T-helper 9 cell (primary cell): Measurements from ENCODE around the gene PANK4.

Experiments used
- DNase-seq: peaks from one replicate; pipeline ENCODE4 v3.0.0-alpha.2; 2020

PANK4 gene

DNA sequence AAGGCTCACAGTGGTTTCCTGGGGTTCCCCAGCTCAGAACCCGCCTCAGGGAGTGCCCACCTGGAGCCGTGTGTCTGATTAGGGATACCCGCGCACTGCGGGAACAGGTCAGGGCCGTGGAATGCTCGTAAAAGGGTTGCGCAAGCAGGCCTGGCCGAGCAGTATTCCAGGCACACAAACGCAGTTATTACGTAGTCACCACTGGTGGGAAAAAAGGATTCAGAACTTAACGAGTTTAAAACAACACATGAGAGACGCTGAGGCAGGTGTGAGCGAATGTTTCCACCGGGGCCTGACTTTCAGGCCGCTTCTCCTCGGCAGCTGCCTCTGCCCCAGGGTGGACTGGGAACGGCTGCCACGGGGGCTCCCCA is 32.1 kb downstream of the PANK4 start:
- DNase-seq: no peak

DNA sequence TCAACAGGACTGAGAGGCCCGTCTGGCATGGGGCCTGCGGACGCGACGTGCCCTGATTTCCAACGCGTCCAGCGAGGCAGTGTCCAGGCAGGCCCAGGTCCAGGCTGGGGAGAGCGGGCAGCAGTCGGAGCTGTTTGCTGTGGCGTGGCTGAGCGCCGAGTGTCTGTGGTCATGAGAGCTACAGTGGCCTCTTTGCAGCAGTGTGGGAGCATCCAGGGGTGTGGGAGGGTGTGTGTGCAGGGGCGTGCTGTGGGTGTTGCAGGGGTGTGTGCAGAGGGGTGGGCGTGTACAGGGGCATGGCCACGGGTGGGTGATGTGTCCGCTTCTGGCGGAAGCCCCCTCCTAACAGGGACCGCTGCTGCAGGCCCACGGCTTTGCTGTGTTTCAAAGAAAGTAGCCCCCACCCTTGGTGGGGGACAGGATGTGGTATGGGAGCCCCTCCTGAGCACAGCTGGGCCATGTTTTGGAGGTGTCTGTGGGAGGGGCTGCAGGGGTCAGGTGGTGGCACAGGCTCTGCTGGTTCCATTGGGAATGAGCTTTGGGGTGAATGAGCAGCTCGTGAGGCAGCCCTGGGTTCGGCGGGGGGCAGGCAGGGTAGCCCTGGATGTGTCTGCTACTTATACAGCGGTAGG is 32.6 kb downstream of the PANK4 start:
- DNase-seq: no peak

DNA sequence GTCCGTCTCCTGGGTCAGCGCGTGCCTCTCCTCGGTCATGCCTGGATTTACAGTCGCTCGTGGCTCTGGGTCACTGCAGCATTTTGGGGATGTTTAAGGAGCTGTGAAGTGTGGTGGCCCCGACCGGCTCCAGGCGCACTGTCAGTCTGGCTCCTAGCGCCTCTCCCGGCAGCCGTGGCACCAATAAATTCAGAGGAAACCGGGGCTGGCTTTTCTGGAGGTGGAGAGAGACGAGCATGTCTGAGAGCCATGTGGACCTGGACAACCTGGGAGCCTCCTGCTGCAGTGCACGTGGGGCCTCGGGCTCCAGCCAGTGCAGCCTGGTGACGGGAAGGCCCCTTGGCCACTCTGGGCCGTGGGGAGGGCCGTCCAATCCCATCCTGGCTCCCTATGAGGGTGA is 33.2 kb downstream of the PANK4 start:
- no peak for DNase-seq

DNA sequence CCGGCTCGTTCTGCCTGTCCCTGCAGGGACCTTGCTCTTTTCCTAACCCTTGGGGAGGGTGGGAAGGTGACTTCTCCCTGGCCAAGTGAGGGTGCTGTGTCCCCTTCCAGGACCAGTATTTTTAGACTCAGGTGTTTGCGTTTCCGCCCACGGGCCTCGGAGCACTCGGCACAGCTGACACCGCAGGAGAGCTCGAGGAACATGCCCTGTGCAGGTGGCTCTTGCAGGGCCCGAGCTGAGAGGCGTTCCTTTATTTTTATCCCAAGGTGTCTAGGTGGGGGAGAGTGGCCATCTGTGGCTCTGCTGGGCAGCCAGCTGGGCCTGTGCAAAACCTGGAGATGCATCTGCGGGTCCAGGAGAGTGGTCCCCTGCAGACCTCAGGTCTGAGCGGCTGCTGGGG is 34.3 kb downstream of the PANK4 start:
- no peak for DNase-seq

DNA sequence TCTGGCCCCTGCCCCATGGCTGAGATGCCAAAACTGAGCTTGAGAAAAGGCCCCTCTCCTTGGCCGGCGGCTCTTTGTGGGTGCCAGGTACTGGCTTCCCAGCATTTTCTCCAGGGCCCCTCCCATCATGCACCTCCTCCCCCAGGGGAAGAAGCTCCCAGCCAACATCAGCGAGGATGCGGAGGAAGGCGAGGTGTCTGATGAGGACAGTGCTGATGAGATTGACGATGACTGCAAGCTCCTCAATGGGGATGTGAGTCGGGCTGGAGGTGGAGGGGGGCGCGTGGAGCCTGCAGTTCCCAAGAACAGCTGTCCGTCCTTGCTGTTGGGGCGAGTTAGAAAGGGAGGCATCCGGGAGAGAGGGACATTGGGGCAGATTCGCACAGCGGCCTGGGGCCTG is 36.8 kb downstream of the PANK4 start:
- no peak for DNase-seq

GRCh38 chr1:2488688-2489087 is 37.7 kb downstream of the PANK4 start:
- no peak for DNase-seq

GRCh38 chr1:2486558-2486957 is 39.8 kb downstream of the PANK4 start:
- DNase-seq: no peak

DNA sequence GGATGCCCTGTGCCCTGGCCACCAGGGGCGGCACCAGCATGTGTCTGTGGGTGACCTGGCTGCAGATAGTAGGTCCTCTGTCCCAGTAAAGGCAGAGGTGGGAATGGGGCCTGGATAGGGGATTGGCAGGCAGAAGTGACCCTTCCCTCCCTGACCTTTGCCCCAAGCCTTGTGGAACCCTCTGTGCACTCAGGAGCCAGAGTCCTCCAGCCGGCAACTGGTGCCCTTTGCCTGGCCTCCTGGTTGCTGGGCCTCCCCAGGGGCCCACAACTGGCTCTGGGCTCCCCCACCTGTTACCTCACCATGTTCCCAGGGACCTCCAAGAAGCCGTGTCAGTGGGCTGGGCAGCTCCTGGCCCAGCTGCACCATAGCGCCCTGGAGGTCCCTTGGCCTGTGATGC is 40.4 kb downstream of the PANK4 start:
- no peak for DNase-seq

DNA sequence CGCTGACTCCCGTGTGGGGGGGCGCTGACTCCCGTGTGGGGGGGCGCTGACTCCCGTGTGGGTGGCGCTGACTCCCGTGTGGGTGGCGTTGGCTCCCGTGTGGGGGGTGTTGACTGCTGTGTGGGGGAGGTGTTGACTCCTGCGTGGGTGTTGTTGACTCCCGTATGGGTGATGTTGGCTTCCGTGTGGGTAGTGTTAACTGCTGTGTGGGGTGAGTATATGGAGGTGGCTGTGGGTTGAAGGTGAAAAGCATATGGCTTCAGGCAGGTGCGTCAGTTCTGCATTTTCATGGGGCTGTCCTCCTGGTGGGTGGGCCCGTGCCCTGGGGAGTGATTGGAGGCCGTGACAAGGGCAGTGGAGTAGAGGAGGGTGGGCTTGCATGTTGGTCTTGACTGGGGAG is 42.4 kb downstream of the PANK4 start:
- no peak for DNase-seq

GRCh38 chr1:2483026-2483425 is 43.4 kb downstream of the PANK4 start:
- DNase-seq: no peak

- DNase-seq: no peak
Measured at GRCh38 chr1:2482588-2482987, 43.8 kb downstream of the PANK4 start.

DNA sequence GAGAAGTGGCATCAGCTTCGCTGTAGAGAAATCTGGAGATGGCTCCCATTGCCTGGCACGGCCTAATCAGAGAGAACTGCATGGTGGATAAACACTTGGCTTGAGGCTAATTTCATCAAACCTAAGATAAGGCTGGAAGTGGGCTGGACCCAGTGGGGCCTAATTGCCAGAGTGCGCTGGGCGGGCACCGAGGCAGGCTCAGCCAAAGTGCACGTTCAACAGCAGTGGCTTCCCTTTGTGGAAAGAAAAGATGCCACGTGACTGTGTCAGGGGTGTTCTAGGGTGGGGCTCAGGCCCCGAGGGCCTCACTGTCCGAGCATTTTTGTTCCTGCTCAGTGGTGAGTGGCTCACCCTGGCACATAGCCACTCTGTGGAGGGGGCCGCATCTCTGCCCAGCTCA is 44.5 kb downstream of the PANK4 start:
- DNase-seq: no peak

- DNase-seq: no peak
Measured at GRCh38 chr1:2480986-2481364, 45.4 kb downstream of the PANK4 start.

GRCh38 chr1:2480236-2480985 is 46.0 kb downstream of the PANK4 start:
- no peak for DNase-seq

- no peak for DNase-seq
Measured at GRCh38 chr1:2479618-2480017, 46.8 kb downstream of the PANK4 start.

DNA sequence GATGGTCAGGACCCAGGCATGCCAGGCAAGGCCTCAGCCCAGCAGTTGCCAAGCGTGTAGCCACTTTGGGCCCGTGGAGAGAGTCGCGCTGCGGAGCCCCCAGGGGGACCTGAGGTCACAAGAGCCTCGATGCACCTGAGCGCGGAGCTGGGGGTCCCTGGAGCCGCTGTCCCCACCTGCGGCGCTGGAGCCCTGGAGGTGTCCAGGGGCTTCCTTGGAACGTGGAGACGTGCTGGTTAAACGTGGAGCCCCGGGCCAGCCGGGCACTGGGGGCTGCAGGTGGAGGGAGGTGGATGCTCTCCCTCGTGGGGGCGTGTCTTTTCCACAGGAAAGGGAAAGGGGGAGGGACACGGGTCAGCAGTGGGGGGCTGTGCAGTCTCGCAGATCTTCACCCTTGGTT is 47.2 kb downstream of the PANK4 start:
- no peak for DNase-seq

DNA sequence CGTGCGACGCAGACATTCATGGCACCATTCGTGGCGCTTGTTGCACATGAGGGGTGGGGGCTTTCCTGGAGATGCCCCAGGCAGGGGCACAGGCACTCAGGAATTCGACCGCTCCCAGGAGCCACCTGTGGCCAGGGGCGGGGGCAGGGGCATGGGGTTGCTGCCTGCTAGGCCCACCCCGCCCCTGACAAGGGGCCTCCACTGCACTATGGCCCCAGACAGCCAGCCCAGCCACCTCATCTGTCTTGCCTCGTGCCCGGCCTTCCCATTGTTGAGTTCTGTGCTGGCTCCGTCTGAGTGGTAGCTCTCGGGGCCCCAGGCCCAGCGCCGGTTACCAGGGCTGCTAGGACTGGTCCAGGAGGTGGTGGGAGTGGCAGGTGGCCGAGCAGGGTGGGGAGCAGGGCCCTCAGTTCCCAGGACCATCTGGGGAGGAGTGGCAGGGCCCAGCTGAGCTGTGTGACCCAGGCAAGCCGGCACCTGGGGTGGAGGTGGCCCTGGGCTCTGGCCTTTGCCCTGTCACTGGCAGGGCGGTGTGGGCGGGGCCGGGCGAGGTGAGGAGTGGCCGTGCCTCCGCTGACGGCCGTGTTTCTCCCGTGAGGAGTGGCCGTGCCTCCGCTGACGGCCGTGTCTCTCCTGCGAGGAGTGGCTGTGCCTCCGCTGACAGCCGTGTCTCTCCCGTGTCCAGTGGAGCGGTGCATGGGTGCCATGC is 48.5 kb downstream of the PANK4 start:
- DNase-seq: no peak

DNA sequence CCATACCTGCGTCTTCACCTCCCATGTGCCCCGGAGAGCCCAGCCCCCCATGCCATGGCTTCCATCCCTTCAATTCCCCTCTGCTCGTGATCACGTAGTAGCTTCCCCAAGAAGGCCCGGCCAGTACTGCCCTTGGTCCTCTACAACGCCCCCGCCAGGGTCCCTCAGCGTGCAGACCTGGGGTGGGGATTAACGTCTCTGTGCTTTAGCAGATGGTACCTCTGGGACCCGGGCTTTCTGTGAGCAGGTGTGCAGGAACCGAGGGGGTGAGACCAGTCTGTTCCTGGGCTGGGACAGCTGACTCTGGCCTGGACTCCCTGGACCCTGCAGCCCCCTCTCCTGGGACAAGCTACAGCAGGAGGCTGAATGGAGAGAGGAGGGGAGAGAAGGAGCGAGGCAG is 49.1 kb downstream of the PANK4 start:
- DNase-seq: no peak

- no peak for DNase-seq
Measured at GRCh38 chr1:2476061-2476999, 50.1 kb downstream of the PANK4 start, which contains the start of gene PLCH2. Gene PLCH2 (plus strand): TSS chr1:2476289. CDS start chr1:2476589, 300 bp downstream.

DNA sequence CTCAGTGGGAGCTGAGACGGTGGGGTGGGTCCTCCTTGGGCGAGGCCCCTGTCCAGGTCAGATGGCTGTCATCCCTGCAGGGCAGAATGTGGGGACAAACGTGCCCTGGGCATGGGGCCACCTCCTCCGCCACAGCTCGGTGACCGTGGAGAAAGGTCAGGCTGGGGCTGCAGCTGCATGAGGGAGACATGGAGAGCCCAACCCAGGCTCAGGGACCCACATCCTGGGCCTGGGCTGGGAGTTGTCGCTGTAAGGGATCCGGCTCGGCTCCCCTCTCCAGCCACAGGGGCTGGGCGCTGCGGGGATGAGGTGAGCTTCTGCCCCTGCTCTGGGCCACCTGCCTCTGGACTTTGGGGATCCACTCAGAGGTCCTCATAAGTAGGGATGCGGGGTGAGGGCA is 50.8 kb downstream of the PANK4 start:
- no peak for DNase-seq

DNA sequence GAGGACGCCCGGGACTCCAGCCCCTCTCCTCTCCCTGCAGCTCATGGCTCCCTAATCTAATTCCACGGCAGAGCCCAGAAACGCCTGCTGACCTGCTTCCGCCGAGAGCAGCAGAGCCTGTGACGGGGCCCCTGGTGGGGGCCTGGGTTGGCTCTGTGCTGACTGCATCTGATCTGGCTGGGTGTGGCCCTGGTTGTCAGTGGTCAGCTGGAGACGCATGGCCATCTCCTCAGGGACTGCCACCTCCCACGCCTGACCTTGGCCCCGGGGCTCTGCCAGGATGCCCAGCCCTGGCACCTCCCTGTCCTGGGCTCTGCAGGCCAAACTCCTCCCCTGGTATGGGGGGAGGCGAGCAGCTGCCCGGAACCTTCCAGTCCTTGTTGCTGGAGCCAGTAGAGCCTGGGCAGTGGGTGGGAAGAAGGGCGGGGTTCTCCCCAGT is 51.4 kb downstream of the PANK4 start:
- no peak for DNase-seq

DNA sequence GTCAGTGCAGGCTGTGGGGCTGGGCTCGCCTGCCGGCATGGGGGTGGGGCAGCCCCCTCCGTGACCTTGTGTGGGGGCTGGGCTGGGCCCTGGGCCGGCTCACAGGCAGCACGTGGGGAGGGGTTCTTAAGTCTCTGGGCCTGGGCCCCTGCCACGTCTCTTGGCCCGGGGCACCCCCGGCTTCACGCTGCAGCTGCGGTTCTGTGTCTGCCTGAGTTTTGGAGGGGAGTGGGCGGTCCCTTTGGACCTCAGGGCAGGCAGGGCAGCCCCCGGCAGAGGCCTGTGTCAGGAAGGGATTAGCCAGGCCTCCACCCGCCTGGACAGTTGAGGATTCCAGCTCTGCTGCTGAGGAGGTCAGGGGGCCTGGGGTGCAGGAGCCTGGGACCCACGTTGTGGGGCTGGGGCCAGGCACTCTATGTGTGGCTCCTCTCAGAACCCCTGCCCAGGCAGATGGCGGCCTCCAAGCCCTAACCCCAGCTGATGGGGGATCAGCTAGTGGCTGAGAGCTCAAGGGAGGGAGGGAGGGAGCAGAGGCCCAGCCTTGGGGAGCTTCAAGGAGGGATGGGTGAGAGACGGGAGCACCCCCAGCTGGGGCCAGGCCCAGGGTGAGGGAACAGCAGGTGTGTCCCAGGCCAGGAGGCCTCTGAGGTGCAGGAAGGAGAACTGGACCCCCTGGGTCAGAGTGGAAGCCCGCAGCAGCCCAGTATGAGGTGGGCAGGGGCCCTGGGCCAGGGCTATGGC is 52.1 kb downstream of the PANK4 start:
- DNase-seq: no peak
